ENCODE measurements around the gene CALHM6.

The CALHM6 gene

GRCh38 chr6:116461331-116461931, at the start of gene CALHM6:
Gene CALHM6, plus strand, starts transcription at chr6:116461375. Its CDS starts 555 bp downstream, at chr6:116461930.
- no peak for TF ChIP-seq CTCF (IDR thresholded peaks at IDR 0.05; ENCODE audit: insufficient read depth, low read depth, low read length, missing control alignments)
- DNase-seq (ENCODE audit: low read depth), result no peak
- peak within 1 kb of the TSS; percentile 66 for H3K4me3 ChIP-seq (ENCODE audit: low read depth, low read length)

GRCh38 chr6:116412270-116412669, 48.9 kb upstream of the CALHM6 start:
- no peak for TF ChIP-seq CTCF (IDR thresholded peaks at IDR 0.05; ENCODE audit: insufficient read depth, low read depth, low read length, missing control alignments)
- H3K4me3 ChIP-seq (ENCODE audit: low read depth, low read length), result no peak overlapping the region
- no peak for DNase-seq (ENCODE audit: low read depth)

GRCh38 chr6:116413357-116413756, 47.8 kb upstream of the CALHM6 start:
- TF ChIP-seq CTCF (IDR thresholded peaks at IDR 0.05; ENCODE audit: insufficient read depth, low read depth, low read length, missing control alignments), result no peak
- H3K4me3 ChIP-seq (ENCODE audit: low read depth, low read length), result no peak overlapping the region
- no peak for DNase-seq (ENCODE audit: low read depth)

GRCh38 chr6:116417661-116418060, 43.5 kb upstream of the CALHM6 start:
- no peak for DNase-seq (ENCODE audit: low read depth)

GRCh38 chr6:116419069-116419786, 41.9 kb upstream of the CALHM6 start:
- DNase-seq (ENCODE audit: low read depth), result no peak
- no peak for TF ChIP-seq CTCF (IDR thresholded peaks at IDR 0.05; ENCODE audit: insufficient read depth, low read depth, low read length, missing control alignments)
- H3K4me3 ChIP-seq (ENCODE audit: low read depth, low read length), result no peak overlapping the region

More at GRCh38 chr6:116417661-116418060, 43.5 kb upstream of the CALHM6 start:
- H3K4me3 ChIP-seq (ENCODE audit: low read depth, low read length), result no peak overlapping the region
- TF ChIP-seq CTCF (IDR thresholded peaks at IDR 0.05; ENCODE audit: insufficient read depth, low read depth, low read length, missing control alignments), result no peak

GRCh38 chr6:116420341-116420740, 40.8 kb upstream of the CALHM6 start:
- TF ChIP-seq CTCF (IDR thresholded peaks at IDR 0.05; ENCODE audit: insufficient read depth, low read depth, low read length, missing control alignments), result no peak
- no peak overlapping the region for H3K4me3 ChIP-seq (ENCODE audit: low read depth, low read length)
- DNase-seq (ENCODE audit: low read depth), result no peak
